Measurements from ENCODE around the gene RYR1.

- TF ChIP-seq POLR2AphosphoS5 (IDR thresholded peaks at IDR 0.05; ENCODE audit: low read depth, low read length) (no peak), POLR2A (IDR thresholded peaks at IDR 0.05; ENCODE audit: low read depth, low read length) (no peak), TAF1 (IDR thresholded peaks at IDR 0.05; ENCODE audit: borderline replicate concordance, low read depth, low read length) (no peak)
Measured at GRCh38 chr19:38385804-38386257, 47.7 kb upstream of the RYR1 start.

Data from GM12892 (cell line).